ENCODE data around the gene XPNPEP2.

DNA sequence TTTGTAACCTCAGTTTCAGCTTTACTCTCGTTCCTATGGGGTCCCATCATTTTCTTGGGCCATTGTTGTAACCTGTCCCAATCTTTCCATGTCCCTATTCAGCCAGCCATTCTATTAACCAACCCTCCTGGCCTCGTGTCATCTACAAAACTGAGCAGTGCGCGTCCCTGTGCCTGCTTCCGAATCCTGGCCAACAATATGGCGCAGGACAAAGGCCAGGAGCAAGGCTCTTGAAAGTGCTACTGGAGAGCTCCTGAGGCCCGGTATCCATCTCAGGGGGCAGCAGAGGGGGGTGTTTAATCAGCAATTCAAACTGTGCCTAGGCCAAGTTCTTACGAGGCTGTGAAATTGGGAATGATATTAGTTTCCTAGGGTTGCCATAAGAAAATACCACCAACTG lies 42.8 kb upstream of the XPNPEP2 start:
- TF ChIP-seq, protein P1, sequence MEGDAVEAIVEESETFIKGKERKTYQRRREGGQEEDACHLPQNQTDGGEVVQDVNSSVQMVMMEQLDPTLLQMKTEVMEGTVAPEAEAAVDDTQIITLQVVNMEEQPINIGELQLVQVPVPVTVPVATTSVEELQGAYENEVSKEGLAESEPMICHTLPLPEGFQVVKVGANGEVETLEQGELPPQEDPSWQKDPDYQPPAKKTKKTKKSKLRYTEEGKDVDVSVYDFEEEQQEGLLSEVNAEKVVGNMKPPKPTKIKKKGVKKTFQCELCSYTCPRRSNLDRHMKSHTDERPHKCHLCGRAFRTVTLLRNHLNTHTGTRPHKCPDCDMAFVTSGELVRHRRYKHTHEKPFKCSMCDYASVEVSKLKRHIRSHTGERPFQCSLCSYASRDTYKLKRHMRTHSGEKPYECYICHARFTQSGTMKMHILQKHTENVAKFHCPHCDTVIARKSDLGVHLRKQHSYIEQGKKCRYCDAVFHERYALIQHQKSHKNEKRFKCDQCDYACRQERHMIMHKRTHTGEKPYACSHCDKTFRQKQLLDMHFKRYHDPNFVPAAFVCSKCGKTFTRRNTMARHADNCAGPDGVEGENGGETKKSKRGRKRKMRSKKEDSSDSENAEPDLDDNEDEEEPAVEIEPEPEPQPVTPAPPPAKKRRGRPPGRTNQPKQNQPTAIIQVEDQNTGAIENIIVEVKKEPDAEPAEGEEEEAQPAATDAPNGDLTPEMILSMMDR (IDR thresholded peaks at IDR 0.05), result no peak
- TF ChIP-seq TAF1 (IDR thresholded peaks at IDR 0.05; ENCODE audit: borderline replicate concordance, low read depth, low read length), result no peak
- TF ChIP-seq EZH2phosphoT487 (IDR thresholded peaks at IDR 0.05; ENCODE audit: borderline replicate concordance, low read depth), result no peak
- no peak for TF ChIP-seq RFX5 (IDR thresholded peaks at IDR 0.05; ENCODE audit: low read length)
- no peak for TF ChIP-seq NRF1 (IDR thresholded peaks at IDR 0.05; ENCODE audit: low read depth, low read length)

Measured in SK-N-SH (cell line).